Fibroblast of lung (primary cell): ENCODE data around the gene PLEKHG1.

Source experiments
- CTCF ChIP-seq, 2 donors: IDR thresholded peaks in 1 of 2; conservative IDR thresholded peaks in 1 of 2; 1 replicate in 1 of 2; 2 replicates in 1 of 2; pipeline ENCODE4 v1.5.1; 2011 to 2012; ENCODE audit warnings: low read length in 2 of 2, control low read depth in 1 of 2, inconsistent platforms in 1 of 2, low read depth in 1 of 2, mild to moderate bottlenecking in 1 of 2
- EZH2 ChIP-seq: IDR thresholded peaks from 2 replicates; pipeline ENCODE4 v1.5.1; 2012; ENCODE audit warnings: low read length, control low read depth, mild to moderate bottlenecking; ENCODE audit errors: missing control alignments

- TF ChIP-seq CTCF (conservative IDR thresholded peaks at IDR 0.05 in 1 of 2, IDR thresholded peaks at IDR 0.05 in 1 of 2; ENCODE audit: low read depth in 1 of 2, low read length in 2 of 2) (no peak), EZH2 (no peak)
Measured at GRCh38 chr6:150598858-150599198, 857 bp upstream of the PLEKHG1 start.
